DOHH2 (cell line): ENCODE measurements around the gene NBEAL1.

Experiments
- CTCF ChIP-seq: fragments of 200-600 bp; sonication (generic); IDR thresholded peaks from one replicate; pipeline ENCODE4 v1.5.1; 2014; ENCODE audit warnings: antibody characterized with exemption, mild to moderate bottlenecking, low read depth, low read length; ENCODE audit not compliant: poor library complexity, severe bottlenecking
- EZH2phosphoT487 ChIP-seq: fragments of 200-600 bp; sonication (generic); IDR thresholded peaks from 2 replicates; pipeline ENCODE4 v1.6.1; 2017; ENCODE audit warnings: borderline replicate concordance, mild to moderate bottlenecking, antibody characterized with exemption, low read length, moderate library complexity, mixed read lengths

GRCh38 chr2:203033395-203033794 lies 18.7 kb downstream of the NBEAL1 start:
- no peak for TF ChIP-seq CTCF
- TF ChIP-seq EZH2phosphoT487, result no peak
